HCT116 (cell line): ENCODE results near the gene FRMD8. TPM values are rescaled to one million over a fixed set of nuclear protein-coding genes. Genes with fewer than 3 reads are reported as not detected.

Experiments used
- ATAC-seq: fragments of 200-7000 bp; cut with Tn5 transposase; 2 replicates; pipeline ENCODE4 v1.9.1; 2020; ENCODE audit warnings: mild to moderate bottlenecking, moderate library complexity
- BruUV-seq: library from RNA; stranded (reverse); fragments of 400-500 nt; replicated peaks from 2 replicates; lab custom pipeline; 2021; lab: Mats Ljungman, UMichigan
- CTCF ChIA-PET: fragments of 300-600 bp; sonication (Branson Sonifier 250); formaldehyde crosslinking; loops from one replicate; lab custom pipeline; 2021; ENCODE audit warnings: antibody characterized with exemption; lab: Charles Lee
- POLR2A ChIA-PET: fragments of 300-600, 350-600 bp; sonication (Branson Sonifier 250); formaldehyde crosslinking; loops from one replicate; lab custom pipeline; 2021; ENCODE audit warnings: antibody characterized with exemption; lab: Charles Lee
- RAD21 ChIA-PET, 2 experiments: fragments of 300-600 bp; sonication (Branson Sonifier 250); formaldehyde crosslinking; loops; one replicate each; lab custom pipeline; 2023; ENCODE audit warnings: low total read pairs in 2 of 2; ENCODE audit not compliant: uncharacterized antibody in 2 of 2, unreplicated experiment in 2 of 2, low non-redundant PET in 1 of 2; lab: Charles Lee
- DNase-seq: peaks from one replicate; pipeline ENCODE4 v3.0.0-alpha.2; 2010; ENCODE audit warnings: low read depth, low spot score
- H2AFZ ChIP-seq: fragments of 200-600 bp; shearing (Covaris generic), sonication (generic); 2 replicates; pipeline ENCODE4 v1.6.1; 2017; ENCODE audit warnings: low read depth, mixed run types, mixed read lengths, antibody characterized with exemption, low read length; ENCODE audit not compliant: poor library complexity, severe bottlenecking
- H3K27ac ChIP-seq: 2 replicates; pipeline ENCODE4 v1.5.1; 2012; ENCODE audit warnings: low read depth, low read length
- H3K27me3 ChIP-seq: fragments of 200-600 bp; sonication (generic); 2 replicates; pipeline ENCODE4 v1.6.1; 2016; ENCODE audit warnings: mixed run types, low read length, mixed read lengths; ENCODE audit not compliant: insufficient read depth
- H3K36me3 ChIP-seq, 2 experiments: fragments of 200-500 bp in 1 of 2; fragments of 200-600 bp in 1 of 2; sonication (Bioruptor generic) in 1 of 2; sonication (generic) in 1 of 2; 2 replicates each; pipeline versions ENCODE4 v1.5.1 to v1.6.1; 2014 to 2016; ENCODE audit warnings: low read length in 2 of 2, inconsistent platforms in 1 of 2, mixed read lengths in 1 of 2, mixed run types in 1 of 2; ENCODE audit not compliant: insufficient read depth in 2 of 2, control insufficient read depth in 1 of 2
- H3K4me1 ChIP-seq, 2 experiments: fragments of 200-600 bp in 1 of 2; sonication (generic) in 1 of 2; 2 replicates each; pipeline versions ENCODE4 v1.5.1 to v1.6.1; 2012 to 2017; ENCODE audit warnings: low read length in 2 of 2, inconsistent platforms in 1 of 2, mild to moderate bottlenecking in 1 of 2, mixed read lengths in 1 of 2, mixed run types in 1 of 2, moderate library complexity in 1 of 2; ENCODE audit not compliant: insufficient read depth in 2 of 2, control insufficient read depth in 1 of 2
- H3K4me2 ChIP-seq: fragments of 200-600 bp; sonication (generic); 2 replicates; pipeline ENCODE4 v1.6.1; 2017; ENCODE audit warnings: mixed run types, low read length, mixed read lengths
- H3K4me3 ChIP-seq, 2 experiments: fragments of 200-600 bp in 1 of 2; sonication (generic) in 1 of 2; replicated peaks in 1 of 2; 2 replicates each; pipeline ENCODE4 v1.5.1; 2011 to 2016; ENCODE audit warnings: low read length in 2 of 2, control low read depth in 1 of 2, low read depth in 1 of 2, mild to moderate bottlenecking in 1 of 2, mixed read lengths in 1 of 2, mixed run types in 1 of 2
- H3K79me2 ChIP-seq: fragments of 200-600 bp; sonication (generic); 2 replicates; pipeline ENCODE4 v1.6.1; 2017; ENCODE audit warnings: mild to moderate bottlenecking, mixed run types, low read length, moderate library complexity, mixed read lengths; ENCODE audit not compliant: insufficient read depth
- H3K9ac ChIP-seq: fragments of 200-600 bp; sonication (generic); 2 replicates; pipeline ENCODE4 v1.6.1; 2016; ENCODE audit warnings: low read length, mixed read lengths
- H3K9me2 ChIP-seq: fragments of 200-600 bp; sonication (generic), shearing (Covaris generic); 2 replicates; pipeline ENCODE4 v1.6.1; 2017; ENCODE audit warnings: mixed run types, mild to moderate bottlenecking, moderate library complexity; ENCODE audit not compliant: insufficient read depth
- H3K9me3 ChIP-seq, 2 experiments: fragments of 200-500 bp in 1 of 2; fragments of 200-600 bp in 1 of 2; sonication (Bioruptor generic) in 1 of 2; sonication (generic) in 1 of 2; 2 replicates each; pipeline ENCODE4 v1.6.1; 2014 to 2017; ENCODE audit warnings: low read length in 2 of 2, mixed read lengths in 2 of 2, inconsistent platforms in 1 of 2, low read depth in 1 of 2, mild to moderate bottlenecking in 1 of 2, mixed run types in 1 of 2, moderate library complexity in 1 of 2; ENCODE audit not compliant: control insufficient read depth in 1 of 2, insufficient read depth in 1 of 2
- H4K20me1 ChIP-seq: fragments of 200-600 bp; sonication (generic), shearing (Covaris generic); 2 replicates; pipeline ENCODE4 v1.6.1; 2017; ENCODE audit warnings: mixed run types, mild to moderate bottlenecking, moderate library complexity; ENCODE audit not compliant: insufficient read depth
- ATF3 ChIP-seq: IDR thresholded peaks from 2 replicates; pipeline ENCODE4 v1.6.1; 2012
- CEBPB ChIP-seq: IDR thresholded peaks from 2 replicates; pipeline ENCODE4 v1.6.1; 2012; ENCODE audit warnings: low read depth
- EGR1 ChIP-seq: IDR thresholded peaks from 2 replicates; pipeline ENCODE4 v1.6.1; 2012; ENCODE audit warnings: low read depth
- ELF1 ChIP-seq: IDR thresholded peaks from 2 replicates; pipeline ENCODE4 v1.6.1; 2012; ENCODE audit warnings: low read depth, borderline replicate concordance
- EZH2 ChIP-seq: fragments of 200-600 bp; sonication (generic); IDR thresholded peaks from 2 replicates; pipeline ENCODE4 v1.6.1; 2017; ENCODE audit warnings: antibody characterized with exemption, mixed run types
- EZH2phosphoT487 ChIP-seq: fragments of 200-600 bp; IDR thresholded peaks from 2 replicates; pipeline ENCODE4 v1.6.1; 2018; ENCODE audit warnings: antibody characterized with exemption, borderline replicate concordance
- FOSL1 ChIP-seq: IDR thresholded peaks from 2 replicates; pipeline ENCODE4 v1.6.1; 2012; ENCODE audit warnings: low read depth
- JUND ChIP-seq: IDR thresholded peaks from 2 replicates; pipeline ENCODE4 v1.6.1; 2012
- MAX ChIP-seq: IDR thresholded peaks from 2 replicates; pipeline ENCODE4 v1.6.1; 2012
- SP1 ChIP-seq: IDR thresholded peaks from 2 replicates; pipeline ENCODE4 v1.6.1; 2012; ENCODE audit warnings: low read depth
- SRF ChIP-seq: IDR thresholded peaks from 2 replicates; pipeline ENCODE4 v1.6.1; 2012; ENCODE audit warnings: low read depth
- TCF7L2 ChIP-seq: IDR thresholded peaks from 2 replicates; pipeline ENCODE4 v1.7.0; 2011; ENCODE audit warnings: borderline replicate concordance, inconsistent platforms; ENCODE audit not compliant: insufficient read depth, insufficient read length; ENCODE audit errors: extremely low read depth
- ZBTB33 ChIP-seq: IDR thresholded peaks from 2 replicates; pipeline ENCODE4 v1.6.1; 2011; ENCODE audit warnings: mild to moderate bottlenecking, low read length, moderate library complexity; ENCODE audit not compliant: insufficient replicate concordance; ENCODE audit errors: extremely low read depth
- ZFX ChIP-seq: fragments of 450-650 bp; IDR thresholded peaks from 2 replicates; pipeline ENCODE4 v1.6.1; 2017
- ZNF274 ChIP-seq: fragments of 200-500 bp; sonication (Bioruptor generic); IDR thresholded peaks from 2 replicates; pipeline ENCODE4 v1.6.1; 2014; ENCODE audit warnings: mild to moderate bottlenecking, low read depth, low read length, inconsistent platforms
- intact Hi-C: fragments of 100-400 bp; cut with micrococcal nuclease; formaldehyde crosslinking; loops from 2 replicates; pipeline ENCODE4 v1.10.0; 2022
- total RNA-seq: library from RNA; stranded (reverse); gene quantifications from one replicate; pipeline ENCODE4 v1.2.1, GENCODE V29; 2021; ENCODE audit not compliant: unreplicated experiment

Gene FRMD8
- total RNA-seq, 1 experiment from 2014 or later: 35.8 TPM

GRCh38 chr11:65439331-65440181, 53.1 kb downstream of the FRMD8 start:
- Histone ChIP-seq H3K9me2 (no peaks in the 10 kb centered on the region), H3K4me2 (no peak overlapping the region), H3K36me3 (peaks cover 0 to 25% of the 10 kb centered on the region in 2 experiments; a peak in 2 of 4 replicates), H3K9ac (no peak overlapping the region), H3K27ac (no peak overlapping the region), H3K4me3 (no peak overlapping the region), H2AFZ (no peak overlapping the region), H3K9me3 (no peaks in the 10 kb centered on the region), H4K20me1 (no peaks in the 10 kb centered on the region), H3K4me1 (peaks cover 21 to 25% of the 10 kb centered on the region in 2 experiments; a peak in 3 of 4 replicates)
- no peak for ATAC-seq
- no peak for DNase-seq
- CTCF ChIA-PET: no interaction called here
- intact Hi-C loops: no loop called here
- POLR2A ChIA-PET: interaction anchor here (1.6 kb wide), 1 partner anchor 59 kb away, joined by 4 read pairs; the partner anchor contains the start of gene MALAT1
- no peak for TF ChIP-seq ELF1
- TF ChIP-seq, all 23 proteins: peak for 0
- RAD21 ChIA-PET: no interaction called here
- peaks cover 24% of the 10 kb centered on the region for H3K79me2 ChIP-seq
- H3K27me3 ChIP-seq: no peaks in the 10 kb centered on the region
- TSS peak; percentile 1 for BruUV-seq

GRCh38 chr11:65440831-65441499, 54.5 kb downstream of the FRMD8 start:
- H4K20me1 ChIP-seq: no peaks in the 10 kb centered on the region
- no peaks in the 10 kb centered on the region for H3K9me3 ChIP-seq
- ATAC-seq (no peak), DNase-seq (no peak)
- no peaks in the 10 kb centered on the region for H3K27me3 ChIP-seq
- 0 out of 2 replicates have a peak overlapping the region, but pooled peaks have one; percentile 7 for H3K27ac ChIP-seq
- CTCF ChIA-PET: interaction anchor here (1.5 kb wide), 1 partner anchor 28 kb away, joined by 5 read pairs; no protein-coding TSS in a partner anchor
- peaks cover 0 to 14% of the 10 kb centered on the region in 2 experiments; a peak in 1 of 4 replicates for H3K36me3 ChIP-seq
- no peak overlapping the region for H3K4me2 ChIP-seq
- POLR2A ChIA-PET: interaction anchor here (0.7 to 1.6 kb wide), 3 partner anchors 18 to 58 kb away, joined by 3 to 6 read pairs (median 4); partner anchors contain the start of genes MALAT1 and NEAT1
- H3K9me2 ChIP-seq: no peaks in the 10 kb centered on the region
- peaks cover 15% of the 10 kb centered on the region; the same call in 1 of the 2 replicates for H3K79me2 ChIP-seq
- no peak overlapping the region for H2AFZ ChIP-seq
- peaks cover 21 to 25% of the 10 kb centered on the region in 2 experiments; a peak in 3 of 4 replicates for H3K4me1 ChIP-seq
- BruUV-seq: no TSS peak
- H3K9ac ChIP-seq: no peak overlapping the region
- H3K4me3 ChIP-seq: no peak overlapping the region
- intact Hi-C loops: no loop called here
- RAD21 ChIA-PET: no interaction called here
- no peak for TF ChIP-seq JUND
- TF ChIP-seq EZH2phosphoT487: no peak
- TF ChIP-seq FOSL1: no peak
- TF ChIP-seq EGR1: no peak
- no peak for TF ChIP-seq CEBPB
- no peak for TF ChIP-seq ATF3
- TF ChIP-seq EZH2: no peak
- TF ChIP-seq ELF1: no peak
- no peak for TF ChIP-seq SRF
- TF ChIP-seq MAX: no peak
- no peak for TF ChIP-seq SP1
- no peak for TF ChIP-seq ZBTB33
- TF ChIP-seq ZNF274: no peak
- TF ChIP-seq ZFX: no peak
- no peak for TF ChIP-seq TCF7L2
